Measurements from ENCODE around the gene ACE. TPM values are rescaled to one million over a fixed set of nuclear protein-coding genes. Genes with fewer than 3 reads are reported as not detected.

Gene ACE
- total RNA-seq, 1 experiment from 2014 or later: 1.1 TPM

DNA sequence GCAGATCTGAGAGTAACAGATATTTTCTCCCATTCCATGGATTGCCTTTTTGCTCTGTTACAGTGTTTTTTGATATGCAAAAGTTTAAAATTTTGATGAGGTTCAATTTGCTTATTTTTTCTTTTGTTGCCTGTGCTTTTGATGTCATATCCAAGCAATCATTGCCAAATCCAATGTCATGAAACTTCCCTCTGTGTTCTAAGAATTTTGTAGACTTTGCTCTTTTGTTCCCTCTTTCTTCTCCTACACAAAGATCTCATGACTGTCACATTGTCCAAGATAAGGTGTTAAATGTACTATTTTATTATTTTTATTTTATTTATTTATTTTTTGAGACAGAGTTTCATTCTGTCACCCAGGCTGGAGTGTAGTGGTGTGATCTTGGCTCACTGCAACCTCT is 27.4 kb downstream of the ACE start:
- Histone ChIP-seq H3K27ac (no peak overlapping the region), H3K4me3 (no peak overlapping the region), H3K36me3 (no peaks in the 10 kb centered on the region), H3K9me3 (replicated peaks) (no peaks in the 10 kb centered on the region), H3K27me3 (peaks cover 5% of the 10 kb centered on the region; the same call in 1 of the 2 replicates), H3K4me1 (no peaks in the 10 kb centered on the region)
- DNase-seq: no peak

- Histone ChIP-seq H3K27ac (no peak overlapping the region), H3K4me3 (no peak overlapping the region), H3K9me3 (replicated peaks) (no peaks in the 10 kb centered on the region), H3K36me3 (no peaks in the 10 kb centered on the region), H3K4me1 (no peaks in the 10 kb centered on the region), H3K27me3 (peaks cover 5% of the 10 kb centered on the region; the same call in 1 of the 2 replicates)
- no peak for DNase-seq
These were observed 28.5 kb downstream of the ACE start for GRCh38 chr17:63505341-63505740.

DNA sequence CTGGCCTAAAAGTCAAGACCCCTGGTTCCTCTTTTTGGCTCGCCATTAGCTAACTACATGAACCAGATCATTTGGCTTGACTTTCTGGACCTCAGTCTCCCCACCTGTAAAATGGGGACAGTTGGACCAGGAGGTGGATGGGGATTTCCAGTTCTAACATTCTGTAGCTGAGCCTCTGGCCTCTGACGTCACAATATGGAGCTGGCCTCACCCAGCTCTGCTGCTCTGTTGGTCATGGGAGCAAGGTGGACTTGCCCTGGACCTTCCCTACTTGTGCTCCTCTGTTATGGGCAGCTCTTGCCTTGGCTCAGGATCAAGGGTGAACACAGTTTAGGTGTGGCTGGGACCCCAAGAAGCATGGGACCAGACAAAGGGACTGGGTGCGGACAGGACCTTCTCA is 29.8 kb downstream of the ACE start:
- Histone ChIP-seq H3K36me3 (no peaks in the 10 kb centered on the region), H3K4me1 (no peaks in the 10 kb centered on the region), H3K9me3 (replicated peaks) (no peaks in the 10 kb centered on the region), H3K4me3 (no peak overlapping the region), H3K27me3 (peaks cover 5% of the 10 kb centered on the region; the same call in 1 of the 2 replicates), H3K27ac (no peak overlapping the region)
- no peak for DNase-seq

GRCh38 chr17:63511331-63511730 is 34.5 kb downstream of the ACE start:
- DNase-seq: no peak
- Histone ChIP-seq H3K27me3 (no peaks in the 10 kb centered on the region), H3K4me1 (no peaks in the 10 kb centered on the region), H3K9me3 (replicated peaks) (no peaks in the 10 kb centered on the region), H3K27ac (no peak overlapping the region), H3K36me3 (no peaks in the 10 kb centered on the region), H3K4me3 (no peak overlapping the region)

- no peak for DNase-seq
- H3K36me3 ChIP-seq: no peaks in the 10 kb centered on the region
- H3K27me3 ChIP-seq: no peaks in the 10 kb centered on the region
- H3K4me1 ChIP-seq: no peaks in the 10 kb centered on the region
- H3K9me3 ChIP-seq (replicated peaks): no peaks in the 10 kb centered on the region
- no peak overlapping the region for H3K27ac ChIP-seq
- no peak overlapping the region for H3K4me3 ChIP-seq
These were observed 35.5 kb downstream of the ACE start for GRCh38 chr17:63512388-63512787.

DNA sequence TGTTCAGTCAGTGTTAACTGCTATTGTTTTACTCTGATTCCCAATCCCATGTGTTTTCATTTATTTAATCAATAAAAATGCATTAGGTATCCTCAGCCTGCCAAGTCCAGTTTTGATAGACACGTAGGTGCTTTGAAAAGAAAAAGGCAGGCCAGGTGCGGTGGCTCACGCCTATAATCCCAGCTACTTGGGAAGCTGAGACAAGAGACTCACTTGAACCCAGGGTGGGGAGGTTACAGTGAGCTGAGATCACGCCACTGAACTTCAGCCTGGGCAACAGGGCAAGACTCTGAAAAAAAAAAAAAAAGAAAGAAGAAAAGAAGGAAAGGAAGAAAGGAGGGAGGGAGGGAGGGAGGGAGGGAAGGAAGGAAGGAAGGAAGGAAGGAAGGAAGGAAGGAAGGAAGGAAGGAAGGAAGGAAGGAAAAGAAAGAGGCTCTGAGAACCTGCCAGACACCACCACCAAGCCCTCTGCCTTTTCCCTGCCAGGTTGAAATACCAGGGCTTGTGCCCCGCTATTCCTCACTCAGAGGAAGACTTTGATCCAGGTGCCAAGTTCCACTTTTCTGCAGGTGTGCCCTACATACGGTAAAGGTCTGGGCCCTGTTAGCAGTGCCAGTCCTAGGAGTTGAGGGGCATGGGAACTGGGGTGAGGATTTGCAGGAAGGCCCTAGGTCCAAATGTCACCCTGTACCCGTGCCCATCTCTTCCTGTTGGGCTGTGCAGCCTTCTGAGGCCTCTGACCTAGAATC is 36.2 kb downstream of the ACE start:
- Histone ChIP-seq H3K4me3 (no peak overlapping the region), H3K4me1 (no peaks in the 10 kb centered on the region), H3K27ac (no peak overlapping the region), H3K27me3 (no peaks in the 10 kb centered on the region), H3K9me3 (replicated peaks) (no peaks in the 10 kb centered on the region), H3K36me3 (no peaks in the 10 kb centered on the region)
- no peak for DNase-seq

DNA sequence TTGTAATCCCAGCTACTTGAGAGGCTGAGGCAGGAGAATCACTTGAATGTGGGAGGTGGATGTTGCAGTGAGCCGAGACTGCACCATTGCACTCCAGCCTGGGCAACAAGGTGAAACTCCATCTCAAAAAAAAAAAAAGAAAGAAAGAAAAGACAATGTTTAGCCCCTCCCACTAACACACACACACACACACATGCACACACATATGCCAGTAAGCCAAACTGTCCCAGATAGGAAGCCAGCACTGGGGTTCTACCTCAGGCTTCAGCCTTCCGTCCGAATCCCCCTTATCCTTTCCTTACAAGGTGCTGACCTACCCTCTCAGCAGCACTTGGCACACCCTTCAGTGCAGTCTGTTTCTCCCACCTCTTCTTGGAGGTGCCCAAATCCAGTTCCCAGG is 37.6 kb downstream of the ACE start:
- no peak overlapping the region for H3K27ac ChIP-seq
- H3K36me3 ChIP-seq: no peaks in the 10 kb centered on the region
- H3K9me3 ChIP-seq (replicated peaks): no peaks in the 10 kb centered on the region
- no peaks in the 10 kb centered on the region for H3K4me1 ChIP-seq
- H3K4me3 ChIP-seq: no peak overlapping the region
- no peaks in the 10 kb centered on the region for H3K27me3 ChIP-seq
- DNase-seq: no peak

GRCh38 chr17:63514974-63515373 is 38.1 kb downstream of the ACE start:
- no peak overlapping the region for H3K4me3 ChIP-seq
- H3K36me3 ChIP-seq: no peaks in the 10 kb centered on the region
- H3K9me3 ChIP-seq (replicated peaks): no peaks in the 10 kb centered on the region
- no peak overlapping the region for H3K27ac ChIP-seq
- H3K4me1 ChIP-seq: no peaks in the 10 kb centered on the region
- DNase-seq: no peak
- H3K27me3 ChIP-seq: no peaks in the 10 kb centered on the region

GRCh38 chr17:63515426-63515825 is 38.6 kb downstream of the ACE start:
- no peaks in the 10 kb centered on the region for H3K36me3 ChIP-seq
- no peaks in the 10 kb centered on the region for H3K4me1 ChIP-seq
- H3K27me3 ChIP-seq: no peaks in the 10 kb centered on the region
- no peak overlapping the region for H3K4me3 ChIP-seq
- no peak overlapping the region for H3K27ac ChIP-seq
- DNase-seq: no peak
- H3K9me3 ChIP-seq (replicated peaks): no peaks in the 10 kb centered on the region

GRCh38 chr17:63516910-63517824 is 40.3 kb downstream of the ACE start:
- DNase-seq: no peak
- Histone ChIP-seq H3K36me3 (no peaks in the 10 kb centered on the region), H3K27me3 (no peaks in the 10 kb centered on the region), H3K4me1 (no peaks in the 10 kb centered on the region), H3K9me3 (replicated peaks) (no peaks in the 10 kb centered on the region), H3K4me3 (no peak overlapping the region), H3K27ac (no peak overlapping the region)

- DNase-seq: no peak
- Histone ChIP-seq H3K27ac (no peak overlapping the region), H3K9me3 (replicated peaks) (no peaks in the 10 kb centered on the region), H3K4me3 (no peak overlapping the region), H3K4me1 (no peaks in the 10 kb centered on the region), H3K36me3 (no peaks in the 10 kb centered on the region), H3K27me3 (no peaks in the 10 kb centered on the region)
These were observed 41.1 kb downstream of the ACE start for GRCh38 chr17:63517825-63518534.

DNA sequence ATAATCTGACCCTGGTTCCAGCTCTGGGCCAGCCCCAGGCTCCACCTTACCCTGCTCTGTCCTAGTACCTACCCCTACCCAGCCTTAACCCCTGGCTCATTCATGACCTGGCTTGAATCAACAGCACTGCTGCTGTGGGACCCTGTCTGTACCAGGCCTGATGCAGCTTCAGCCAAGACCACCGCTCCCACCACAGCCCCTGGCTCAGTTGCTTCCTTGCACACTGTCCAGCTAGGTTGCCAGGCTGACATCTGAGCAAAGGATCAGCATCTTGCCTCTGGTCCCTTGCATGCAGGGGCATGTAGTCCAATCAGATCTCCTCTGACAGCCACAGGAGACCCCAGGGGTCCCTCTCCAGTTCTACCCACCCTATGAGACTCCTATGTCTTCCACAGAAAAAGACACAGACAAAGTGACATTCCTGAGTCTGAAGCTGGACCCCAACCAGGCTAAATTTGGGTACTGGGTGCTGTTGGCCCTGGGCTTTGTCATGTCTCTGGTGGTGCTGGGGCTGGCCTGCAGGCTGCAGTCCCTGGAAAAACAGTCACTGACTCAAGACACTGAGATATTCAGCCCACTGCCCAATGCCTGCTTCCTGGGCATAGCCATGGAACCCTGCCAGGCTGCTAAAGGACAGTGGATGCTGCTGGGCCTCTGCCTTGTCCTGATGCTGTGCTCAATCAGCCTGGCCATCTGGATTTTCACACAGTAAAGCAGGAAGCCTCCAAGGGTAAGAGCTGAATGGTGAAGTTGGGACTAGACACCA is 42.4 kb downstream of the ACE start:
- no peak overlapping the region for H3K27ac ChIP-seq
- H3K36me3 ChIP-seq: no peaks in the 10 kb centered on the region
- H3K27me3 ChIP-seq: no peaks in the 10 kb centered on the region
- no peak for DNase-seq
- H3K9me3 ChIP-seq (replicated peaks): no peaks in the 10 kb centered on the region
- H3K4me3 ChIP-seq: no peak overlapping the region
- H3K4me1 ChIP-seq: no peaks in the 10 kb centered on the region

GRCh38 chr17:63519972-63520882 is 43.4 kb downstream of the ACE start:
- no peaks in the 10 kb centered on the region for H3K36me3 ChIP-seq
- H3K27me3 ChIP-seq: no peaks in the 10 kb centered on the region
- no peaks in the 10 kb centered on the region for H3K4me1 ChIP-seq
- no peak overlapping the region for H3K27ac ChIP-seq
- no peak overlapping the region for H3K4me3 ChIP-seq
- no peak for DNase-seq
- no peaks in the 10 kb centered on the region for H3K9me3 ChIP-seq (replicated peaks)
